Pancreas (tissue), 10 donors: ENCODE data around the gene C3orf18. TPM values are rescaled to one million over a fixed set of nuclear protein-coding genes. Genes with fewer than 3 reads are reported as not detected.

ENCODE experiments used
- ATAC-seq, 4 donors: fragments of 200-7000 bp; cut with Tn5 transposase; one replicate each; pipeline versions ENCODE4 v1.8.0 to v1.9.1; 2020; ENCODE audit warnings: mild to moderate bottlenecking in 4 of 4, moderate library complexity in 4 of 4
- DNase-seq, 6 donors: peaks; one replicate each; pipeline ENCODE4 v3.0.0-alpha.2; 2020
- FAIRE-seq: peaks from 2 replicates; lab custom pipeline; 2012; peaks lifted over from hg19 to GRCh38; lab: Jason Lieb, UNC
- H3K27ac ChIP-seq, 4 donors: fragments of 200-600 bp; sonication (generic); 1 replicate in 3 of 4; 2 replicates in 1 of 4; pipeline versions ENCODE4 v1.5.0 to v1.8.0; 2020
- H3K27me3 ChIP-seq, 4 donors: fragments of 200-600 bp; one replicate each; pipeline ENCODE4 v1.8.0; 2021
- H3K36me3 ChIP-seq, 3 donors: fragments of 200-600 bp; sonication (generic) in 1 of 3; one replicate each; pipeline versions ENCODE4 v1.5.0 to v1.8.0; 2020 to 2021
- H3K4me1 ChIP-seq, 3 donors: fragments of 200-600 bp; one replicate each; pipeline ENCODE4 v1.8.0; 2021
- H3K4me3 ChIP-seq, 4 donors: fragments of 200-600 bp; sonication (generic) in 2 of 4; one replicate each; pipeline versions ENCODE4 v1.5.0 to v1.8.0; 2020 to 2021
- H3K9me3 ChIP-seq, 4 donors: fragments of 200-600 bp; one replicate each; pipeline ENCODE4 v1.8.0; 2021
- WGBS, 2 donors: extraction: QIAGEN DNeasy Blood & Tissue Kit; methylation state at CpG; one replicate each; pipeline ENCODE4 v1.1.7; 2013; 5-methylcytosine and 5-hydroxymethylcytosine counted together
- intact Hi-C, 3 donors: fragments of 100-400 bp; cut with DNase I; formaldehyde crosslinking; loops; one replicate each; pipeline versions ENCODE4 v1.11.1 to v1.14.2; 2022
- polyA plus RNA-seq, 2 donors: library from polyadenylated mRNA; stranded (reverse); fragments of 200-250 nt; gene quantifications; one replicate each; pipeline ENCODE4 v1.2.3, GENCODE V29; 2013
- total RNA-seq, 6 donors: library from RNA; stranded (reverse); fragmentation: NEBNext Ultra II Directional in 4 of 6; extraction: Animal tissue kit (Norgen Biotek cat#: 25700) in 4 of 6; gene quantifications; one replicate each; pipeline versions ENCODE4 v1.2.1 to v1.2.4, GENCODE V29; 2021 to 2023
- TF ChIP-seq, protein P1 (sequence below), 4 donors: fragments of 200-600 bp; sonication (generic) in 3 of 4; IDR thresholded peaks; one replicate each; pipeline versions ENCODE4 v1.5.0 to v1.8.0; 2021; ENCODE audit warnings: antibody characterized with exemption in 4 of 4
- donor health status: healthy with polysubstance abuse.
- donor health status: DM: no; HTN: no; CAD: no; lungs with moderate emphysema.
- donor health status: DM: no; HTN: no; CAD: no.
- donor health status: control.
- donor health status: control.
- donor health status: Bipolar disorder and iron deficiency.
- donor health status: DM: yes; HTN: yes; CAD: no.
- donor health status: DM: no; HTN: no; CAD: no.
- donor health status: DM: no; HTN: no; CAD: no.
- donor health status: DM: yes; HTN: yes; CAD: no.

The C3orf18 gene
- total and polyA plus RNA-seq, 8 donors, result 3.2 to 8.9 (median 5.0) TPM

- DNase-seq (peak; percentile 72 to 92 (median 82)), FAIRE-seq (no peak), ATAC-seq (peak; percentile 12 to 42 (median 22))
- intact Hi-C loops, result no loop called here
- Histone ChIP-seq H3K9me3 (no peaks in the 10 kb centered on the region), H3K27me3 (no peaks in the 10 kb centered on the region), H3K4me1 (peaks cover 23 to 58% (median 24%) of the 10 kb centered on the region in 3 donors), H3K4me3 (peak overlapping the region; percentile 77 to 90 (median 82)), H3K27ac (peak overlapping the region in 3 of 4 donors; percentile 73 to 88 (median 80)), H3K36me3 (peaks cover 0 to 20% (median 12%) of the 10 kb centered on the region in 3 donors)
- TF ChIP-seq, protein P1, sequence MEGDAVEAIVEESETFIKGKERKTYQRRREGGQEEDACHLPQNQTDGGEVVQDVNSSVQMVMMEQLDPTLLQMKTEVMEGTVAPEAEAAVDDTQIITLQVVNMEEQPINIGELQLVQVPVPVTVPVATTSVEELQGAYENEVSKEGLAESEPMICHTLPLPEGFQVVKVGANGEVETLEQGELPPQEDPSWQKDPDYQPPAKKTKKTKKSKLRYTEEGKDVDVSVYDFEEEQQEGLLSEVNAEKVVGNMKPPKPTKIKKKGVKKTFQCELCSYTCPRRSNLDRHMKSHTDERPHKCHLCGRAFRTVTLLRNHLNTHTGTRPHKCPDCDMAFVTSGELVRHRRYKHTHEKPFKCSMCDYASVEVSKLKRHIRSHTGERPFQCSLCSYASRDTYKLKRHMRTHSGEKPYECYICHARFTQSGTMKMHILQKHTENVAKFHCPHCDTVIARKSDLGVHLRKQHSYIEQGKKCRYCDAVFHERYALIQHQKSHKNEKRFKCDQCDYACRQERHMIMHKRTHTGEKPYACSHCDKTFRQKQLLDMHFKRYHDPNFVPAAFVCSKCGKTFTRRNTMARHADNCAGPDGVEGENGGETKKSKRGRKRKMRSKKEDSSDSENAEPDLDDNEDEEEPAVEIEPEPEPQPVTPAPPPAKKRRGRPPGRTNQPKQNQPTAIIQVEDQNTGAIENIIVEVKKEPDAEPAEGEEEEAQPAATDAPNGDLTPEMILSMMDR (IDR thresholded peaks at IDR 0.05), result no peak
- WGBS, 2 donors, result 52 to 62% methylated on average over 6 of the region's 6 CpGs
These were observed 42.8 kb upstream of the C3orf18 start for GRCh38 chr3:50610181-50610971.

DNA sequence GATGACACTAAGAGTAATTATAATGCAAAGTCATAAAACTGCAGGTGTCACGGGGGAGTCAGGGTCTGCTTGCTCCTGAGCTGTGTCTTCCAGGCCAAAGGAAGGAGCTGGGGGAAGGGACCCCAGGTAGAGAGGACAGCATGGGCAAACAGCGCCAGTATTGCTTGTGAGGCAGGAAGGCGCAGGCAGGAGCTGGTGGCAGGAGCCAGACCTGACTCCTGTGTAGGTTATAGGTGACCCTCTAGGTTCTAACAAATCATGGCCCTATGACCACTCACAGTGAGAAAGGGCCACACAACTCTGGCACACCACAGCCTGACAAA lies 42.2 kb upstream of the C3orf18 start:
- Histone ChIP-seq H3K4me3 (peak overlapping the region in 3 of 4 donors; percentile 77 to 85 (median 80)), H3K9me3 (no peaks in the 10 kb centered on the region), H3K27me3 (no peaks in the 10 kb centered on the region), H3K36me3 (peaks cover 0 to 20% (median 12%) of the 10 kb centered on the region in 3 donors), H3K27ac (peak overlapping the region in 2 of 4 donors; percentile 34 to 80), H3K4me1 (peaks cover 28 to 64% (median 30%) of the 10 kb centered on the region in 3 donors)
- FAIRE-seq (no peak), ATAC-seq (no peak), DNase-seq (peak in 1 of 6 donors; percentile 48)
- WGBS, 2 donors, result 86% methylated on average over 3 of the region's 3 CpGs
- TF ChIP-seq, protein P1 (IDR thresholded peaks at IDR 0.05), result no peak
- intact Hi-C loops, result no loop called here

GRCh38 chr3:50609071-50609762 lies 41.7 kb upstream of the C3orf18 start:
- DNase-seq, result peak in 1 of 6 donors; percentile 28
- WGBS, 2 donors, result 83 to 90% methylated on average over 5 of the region's 5 CpGs
- Histone ChIP-seq H3K9me3 (no peaks in the 10 kb centered on the region), H3K4me3 (peak overlapping the region in 2 of 4 donors; percentile 77 to 80), H3K27ac (peak overlapping the region in 2 of 4 donors; percentile 34 to 80), H3K27me3 (no peaks in the 10 kb centered on the region), H3K4me1 (peaks cover 33 to 70% (median 36%) of the 10 kb centered on the region in 3 donors), H3K36me3 (peaks cover 0 to 20% (median 12%) of the 10 kb centered on the region in 3 donors)
- ATAC-seq, result no peak
- intact Hi-C loops, result no loop called here
- TF ChIP-seq, protein P1 (IDR thresholded peaks at IDR 0.05), result no peak
- no peak for FAIRE-seq

DNA sequence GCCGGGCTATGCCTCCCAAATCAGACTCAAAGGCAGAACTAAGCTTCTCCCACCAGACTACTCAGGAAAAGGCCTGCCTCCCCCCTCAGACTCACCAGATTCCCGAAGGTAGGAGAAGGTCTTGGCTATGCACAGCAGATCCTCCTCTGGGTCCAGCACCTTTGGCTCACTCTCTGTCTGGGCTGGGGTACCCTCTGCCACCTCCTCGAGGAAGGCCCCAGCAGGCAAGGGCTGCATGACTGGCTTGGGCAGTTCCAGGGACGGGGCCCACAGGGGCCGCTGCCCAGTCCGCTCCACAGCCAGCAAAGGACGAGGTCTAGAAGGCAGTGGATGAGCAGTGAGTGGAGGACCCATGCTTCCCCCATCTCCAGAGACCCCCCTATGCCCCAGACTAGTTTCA lies 40.7 kb upstream of the C3orf18 start:
- no peak overlapping the region for H3K27ac ChIP-seq
- no peaks in the 10 kb centered on the region for H3K9me3 ChIP-seq
- intact Hi-C loops, result no loop called here
- FAIRE-seq (no peak), ATAC-seq (no peak), DNase-seq (peak in 1 of 6 donors; percentile 53)
- WGBS, 2 donors, result 77 to 81% methylated on average over 7 of the region's 7 CpGs
- H3K36me3 ChIP-seq, result peaks cover 0 to 20% (median 12%) of the 10 kb centered on the region in 3 donors
- no peaks in the 10 kb centered on the region for H3K27me3 ChIP-seq
- peak overlapping the region in 1 of 4 donors; percentile 77 for H3K4me3 ChIP-seq
- TF ChIP-seq, protein P1 (IDR thresholded peaks at IDR 0.05), result no peak
- H3K4me1 ChIP-seq, result peaks cover 41 to 72% (median 45%) of the 10 kb centered on the region in 3 donors
